ENCODE measurements around the gene CREBBP.
"Not testable (repeated sequence)": the region's sequence is repeated elsewhere in the genome, so short reads cannot be mapped to it uniquely, and the experiment has no call there.

Gene CREBBP

DNA sequence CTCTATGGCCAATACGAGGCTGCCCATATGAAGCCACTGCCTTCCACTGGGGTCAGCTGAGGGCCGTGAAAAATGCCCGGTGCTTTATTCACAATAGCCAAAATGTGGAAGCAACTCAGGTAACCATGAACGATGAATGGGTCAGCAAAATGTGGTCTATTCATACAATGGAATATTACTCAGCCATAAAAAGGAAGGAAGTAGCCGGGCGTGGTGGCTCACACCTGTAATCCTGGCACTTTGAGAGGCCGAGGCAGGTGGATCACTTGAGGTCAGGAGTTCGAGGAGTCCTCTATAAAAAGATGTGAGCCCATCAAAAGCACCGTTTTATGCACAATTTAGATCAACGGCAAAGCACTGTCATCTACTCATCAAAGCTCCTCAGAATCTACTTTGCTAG, 158.0 kb downstream of the CREBBP start:
- in situ Hi-C loops (cut with MboI; ENCODE audit: low sequenced_read_pairs) = no loop called here

DNA sequence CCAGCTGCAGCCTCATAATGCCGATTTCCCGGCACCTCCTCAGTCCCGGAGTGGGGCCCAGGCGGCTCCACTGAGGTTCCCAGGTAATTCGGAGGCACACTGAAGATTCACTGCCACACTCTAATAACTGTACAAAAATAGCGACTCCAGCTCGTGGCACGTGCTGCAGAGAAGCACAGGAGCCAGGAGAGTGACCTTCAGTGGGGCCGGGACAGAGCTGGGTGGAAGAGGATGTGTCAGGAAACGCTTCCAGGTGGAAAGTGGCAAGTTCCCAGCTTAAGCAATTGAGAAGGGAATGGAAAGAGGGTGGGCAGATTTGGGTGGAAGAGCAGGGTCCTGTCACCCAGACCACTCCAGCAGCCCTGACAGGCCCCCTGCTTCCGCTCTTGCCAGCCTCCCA, 160.1 kb downstream of the CREBBP start:
- in situ Hi-C loops (cut with MboI; ENCODE audit: low sequenced_read_pairs) = no loop called here

DNA sequence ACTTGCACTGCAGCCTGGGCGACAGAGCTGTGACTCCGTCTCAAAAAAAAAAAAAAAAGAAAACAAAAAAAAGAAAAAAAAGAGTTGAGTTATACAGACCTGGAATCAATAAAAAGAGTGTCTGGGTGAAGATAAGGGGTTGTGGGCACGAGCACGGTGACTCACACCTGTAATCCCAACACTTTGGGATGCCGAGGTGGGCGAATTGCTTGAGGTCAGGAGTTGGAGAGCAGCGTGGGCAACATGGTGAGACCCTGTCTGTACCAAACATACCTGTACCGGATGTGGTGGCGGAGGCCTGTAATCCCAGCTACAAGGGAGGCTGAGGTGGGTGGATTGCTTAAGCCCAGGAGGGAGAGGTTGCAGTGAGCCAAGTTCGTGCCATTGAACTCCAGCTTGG, 161.9 kb downstream of the CREBBP start:
- in situ Hi-C loops (cut with MboI; ENCODE audit: low sequenced_read_pairs) = no loop called here

DNA sequence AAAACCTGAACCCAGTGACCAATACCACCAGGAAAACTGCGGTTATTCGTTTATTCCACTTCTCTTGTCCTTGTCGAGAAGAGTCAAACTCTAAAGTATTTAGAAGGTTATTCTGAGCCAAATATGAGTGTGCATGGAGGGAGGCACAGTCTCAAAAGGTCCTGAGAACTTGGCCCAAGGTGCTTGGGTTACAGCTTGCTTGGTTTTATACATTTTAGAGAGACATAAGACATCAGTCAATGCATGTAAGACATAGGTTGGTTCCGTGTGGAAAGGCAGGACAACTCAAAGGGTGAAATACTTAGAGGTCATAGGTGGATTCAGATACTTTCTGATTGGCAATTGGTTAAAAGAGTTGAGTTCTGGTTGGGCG, 162.5 kb downstream of the CREBBP start:
- in situ Hi-C loops (cut with MboI; ENCODE audit: low sequenced_read_pairs) = no loop called here

DNA sequence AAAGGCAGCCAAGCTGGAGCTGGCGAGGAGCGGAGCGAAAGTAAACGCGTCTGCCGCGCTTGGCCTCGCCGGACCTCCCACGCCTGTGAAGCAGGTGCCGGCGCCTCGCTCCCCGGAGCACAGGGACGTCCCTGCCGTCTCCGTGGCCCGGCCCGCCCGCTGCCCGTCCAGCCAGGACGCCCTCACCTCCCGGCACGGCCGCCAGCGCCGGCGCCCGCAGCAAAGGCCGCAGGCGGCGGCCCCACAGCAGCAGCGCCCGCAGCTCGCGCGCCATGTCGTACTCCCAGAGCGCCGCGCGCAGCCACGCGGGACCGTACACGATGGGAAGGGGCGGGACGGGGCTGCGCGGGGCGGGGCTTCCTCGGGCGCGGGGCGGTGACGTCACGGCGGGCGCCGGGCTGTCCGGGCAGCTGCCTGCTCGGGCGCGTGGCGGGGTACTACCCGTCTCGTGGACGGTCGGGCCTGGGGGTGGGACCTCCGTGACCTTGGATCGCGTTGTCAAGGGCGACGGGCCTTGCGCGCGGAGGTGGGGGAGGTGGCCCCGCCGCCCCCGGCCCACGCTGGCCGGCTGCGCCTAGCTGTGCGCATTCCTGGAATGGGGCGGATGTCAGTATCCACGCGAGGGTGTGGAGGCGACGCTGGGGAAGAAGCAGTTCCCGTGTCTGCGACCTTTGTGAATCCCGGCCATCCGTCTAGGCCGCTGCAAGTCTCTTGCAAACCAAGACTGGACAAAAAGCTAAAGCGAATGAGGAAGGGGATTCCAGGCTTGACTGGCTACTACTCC, 163.1 kb downstream of the CREBBP start, which contains the start of gene TRAP1:
Gene TRAP1, minus strand, starts transcription at position 290 of the 784 bp plus-strand sequence. Its CDS starts 16 bp downstream, at position 274.
- in situ Hi-C loops (cut with MboI; ENCODE audit: low sequenced_read_pairs) = no loop called here

DNA sequence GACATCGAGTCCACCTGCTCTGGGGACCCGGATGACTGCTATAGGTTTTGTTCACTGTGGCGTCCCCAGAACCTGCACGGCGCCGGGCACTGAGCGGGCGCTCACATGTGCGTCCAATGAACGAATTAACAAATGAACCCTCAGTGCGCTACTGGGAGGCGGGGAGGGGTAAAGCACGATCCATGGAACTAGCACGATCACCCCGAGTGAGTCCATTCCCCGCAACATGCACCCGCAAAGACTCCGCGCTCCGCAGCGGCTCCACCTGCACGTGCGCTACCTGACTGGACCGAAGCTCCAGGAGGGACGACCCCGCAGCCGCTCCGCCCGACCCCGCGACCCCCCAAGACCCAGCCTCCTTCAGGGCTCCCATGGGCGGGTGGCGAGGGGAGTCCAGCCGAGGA, 163.7 kb downstream of the CREBBP start:
- in situ Hi-C loops (cut with MboI; ENCODE audit: low sequenced_read_pairs) = no loop called here

DNA sequence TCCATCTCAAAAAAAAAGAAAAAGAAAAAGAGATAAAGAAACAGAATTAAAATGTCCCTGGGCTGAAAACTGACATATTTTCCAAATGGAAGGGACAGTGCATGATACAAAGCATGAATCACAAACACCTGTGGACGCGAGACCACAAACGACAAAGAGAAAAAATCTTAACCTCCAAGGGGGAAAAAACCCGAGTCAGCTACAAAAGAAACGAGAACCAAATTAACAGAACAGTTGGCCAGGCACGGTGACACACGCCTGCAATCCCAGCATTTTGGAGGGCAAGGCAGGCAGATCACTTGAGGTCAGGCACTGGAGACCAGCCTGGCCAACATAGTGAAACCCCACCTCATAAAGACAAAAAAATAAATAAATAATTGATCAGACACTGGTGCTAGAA, 165.1 kb downstream of the CREBBP start:
- in situ Hi-C loops (cut with MboI; ENCODE audit: low sequenced_read_pairs) = no loop called here

DNA sequence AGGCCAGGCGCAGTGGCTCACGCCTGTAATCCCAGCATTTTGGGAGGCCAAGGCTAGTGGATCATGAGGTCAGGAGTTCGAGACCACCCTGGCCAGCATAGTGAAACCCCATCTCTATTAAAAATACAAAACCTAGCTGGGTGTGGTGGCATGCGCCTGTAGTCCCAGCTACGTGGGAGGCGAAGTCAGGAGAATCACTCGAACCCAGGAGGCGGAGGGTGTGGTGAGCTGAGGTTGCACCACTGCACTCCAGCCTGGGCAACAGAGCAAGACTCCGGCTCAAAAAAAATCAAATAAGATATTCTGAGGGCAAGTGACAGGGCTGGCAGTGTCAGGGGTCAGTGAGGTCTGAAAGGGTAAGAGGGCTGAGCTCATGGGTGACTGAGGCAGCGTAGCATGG, 166.1 kb downstream of the CREBBP start:
- in situ Hi-C loops (cut with MboI; ENCODE audit: low sequenced_read_pairs) = not testable (repeated sequence)

DNA sequence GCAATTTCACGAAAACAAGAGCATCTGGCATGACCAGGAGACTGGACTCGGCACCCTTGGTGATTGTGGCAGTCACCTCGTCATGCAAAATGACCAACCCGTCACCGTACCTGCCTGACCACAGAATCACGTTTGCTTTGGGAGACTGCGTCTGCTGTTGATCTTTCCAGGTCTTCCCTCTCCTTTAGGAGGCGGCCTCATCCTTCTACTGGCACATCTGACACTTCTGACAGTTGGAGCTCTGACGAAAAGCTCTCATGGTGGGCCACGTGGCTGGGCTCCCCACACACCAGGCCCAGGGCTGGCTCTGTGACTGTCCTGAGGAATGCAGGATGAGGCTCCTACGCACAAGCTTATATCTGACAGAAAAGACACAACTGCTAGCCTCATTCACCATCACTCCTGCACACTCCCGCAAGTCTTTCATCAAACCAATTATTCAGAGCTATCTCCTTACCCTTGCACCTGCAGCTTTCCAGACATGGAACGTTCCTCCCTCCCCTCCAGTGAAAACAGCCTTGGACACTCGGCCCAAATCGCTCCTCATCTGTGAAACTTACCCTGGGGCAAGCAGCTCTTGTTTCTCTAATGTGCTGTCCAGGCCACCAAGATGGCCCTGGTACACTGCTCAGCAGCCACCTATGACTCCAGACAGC, 166.8 kb downstream of the CREBBP start:
- in situ Hi-C loops (cut with MboI; ENCODE audit: low sequenced_read_pairs) = no loop called here

DNA sequence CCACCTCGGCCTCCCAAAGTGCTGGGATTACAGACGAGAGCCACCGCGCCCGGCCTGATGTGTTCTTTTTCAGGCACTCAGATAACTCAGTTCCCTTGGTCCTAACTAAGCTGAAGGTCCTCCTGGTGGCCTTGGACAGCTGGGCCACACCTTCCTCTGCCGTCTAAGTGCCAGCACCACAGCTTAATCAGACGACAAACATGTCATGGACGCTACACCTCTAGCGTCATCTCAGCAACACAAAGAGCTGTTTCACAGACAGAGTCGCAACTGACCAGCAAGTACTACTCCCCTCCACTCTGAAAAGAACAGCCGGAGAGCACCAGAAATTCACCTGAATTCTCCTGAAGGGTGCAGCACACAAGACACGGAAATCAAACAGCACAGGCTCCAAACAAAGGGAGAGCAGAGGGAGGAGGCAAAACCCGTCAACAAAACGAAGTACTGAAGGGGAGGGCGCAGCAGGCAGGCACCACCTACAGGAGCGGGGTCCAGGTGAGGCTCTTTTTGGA, 167.6 kb downstream of the CREBBP start:
- in situ Hi-C loops (cut with MboI; ENCODE audit: low sequenced_read_pairs) = no loop called here

DNA sequence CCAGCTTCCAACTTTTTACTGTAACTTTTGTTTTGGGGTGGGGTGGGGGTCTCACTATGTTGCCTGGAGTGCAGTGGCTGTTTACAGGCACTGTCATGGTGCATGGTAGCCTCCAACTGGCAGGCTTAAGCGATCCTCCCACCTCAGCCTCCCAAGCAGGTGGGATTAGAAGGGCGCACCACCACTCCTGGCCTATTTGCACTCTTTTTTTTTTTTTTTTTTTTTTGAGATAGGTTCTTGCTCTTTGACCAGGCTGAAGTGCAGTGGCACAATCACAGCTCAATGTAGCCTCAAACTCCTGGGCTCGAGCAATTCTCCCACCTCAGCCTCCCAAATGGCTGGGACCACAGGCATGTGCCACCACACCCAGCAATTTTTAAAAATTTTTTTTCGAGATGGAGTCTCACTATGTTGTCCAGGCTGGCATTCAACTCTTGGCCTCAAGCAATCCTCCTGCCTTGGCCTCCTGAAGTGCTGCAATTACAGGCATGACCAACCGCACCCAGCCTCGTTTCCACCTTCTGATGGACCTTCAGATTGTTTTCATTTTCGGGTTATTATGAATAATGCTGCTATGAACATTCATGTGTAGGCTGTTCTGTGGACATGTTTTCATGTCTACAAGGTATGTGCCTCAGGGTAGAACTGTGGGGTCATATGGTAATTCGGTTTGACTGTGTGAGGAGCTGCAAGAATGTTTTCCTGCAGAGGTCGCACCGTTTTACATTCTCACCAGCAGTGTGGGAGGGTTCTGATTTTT, 174.1 kb downstream of the CREBBP start:
- in situ Hi-C loops (cut with MboI; ENCODE audit: low sequenced_read_pairs) = no loop called here

DNA sequence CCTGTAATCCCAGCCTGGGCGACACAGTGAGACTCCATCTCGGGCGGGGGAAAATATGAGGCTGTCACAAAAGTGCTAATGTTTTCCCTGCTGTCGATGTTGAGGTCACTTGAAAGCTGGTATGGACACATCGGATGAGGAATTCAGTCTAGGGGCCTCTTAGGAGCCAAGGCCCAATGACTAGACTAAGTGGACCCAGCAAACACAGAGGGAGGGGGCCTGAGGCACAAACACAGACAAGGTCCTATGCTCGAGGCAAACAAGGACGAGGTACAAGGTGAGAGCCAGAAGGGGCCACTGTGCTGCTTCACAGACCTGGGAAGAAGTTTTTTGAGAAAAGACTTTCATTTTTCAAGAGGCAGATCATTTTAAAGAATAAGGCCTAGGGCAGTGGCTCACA, 178.4 kb downstream of the CREBBP start:
- in situ Hi-C loops (cut with MboI; ENCODE audit: low sequenced_read_pairs) = no loop called here

DNA sequence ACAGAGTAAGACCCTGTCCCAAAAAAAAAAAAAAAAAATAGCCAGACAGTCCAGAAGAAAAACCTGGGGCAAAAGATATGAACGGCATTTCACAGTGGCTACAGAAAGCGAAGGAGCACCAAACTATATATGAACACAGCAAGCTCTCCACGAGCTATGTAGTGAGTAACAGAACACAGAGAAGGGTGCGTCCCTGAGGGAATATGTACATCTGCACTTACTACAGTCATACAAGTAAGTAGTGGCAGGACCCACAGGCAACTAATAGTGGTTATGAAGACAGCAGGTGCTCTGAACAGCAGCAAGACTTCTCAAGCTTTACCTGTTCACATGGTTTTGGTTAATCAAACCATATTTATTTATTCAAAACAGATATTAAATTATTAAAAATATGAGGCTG, 179.0 kb downstream of the CREBBP start:
- in situ Hi-C loops (cut with MboI; ENCODE audit: low sequenced_read_pairs) = no loop called here

DNA sequence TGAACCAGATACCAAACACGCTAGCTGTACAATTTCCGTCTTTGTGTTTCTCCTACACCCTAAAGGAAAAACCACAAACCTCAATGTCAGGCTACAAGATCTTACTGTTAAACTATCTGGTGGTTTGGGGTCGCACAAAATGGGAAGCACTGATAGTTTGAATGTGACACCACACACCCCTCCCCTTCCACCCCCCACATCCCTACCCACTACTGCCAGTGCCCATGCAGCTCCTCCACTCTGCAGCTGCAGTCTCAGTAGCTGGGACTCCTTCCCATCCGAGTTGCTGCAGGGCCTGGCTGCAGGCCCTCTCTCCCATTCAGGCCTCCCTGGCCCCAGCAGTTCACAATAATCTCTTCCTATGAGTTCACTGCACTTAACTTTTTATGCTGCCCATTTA, 181.6 kb downstream of the CREBBP start:
- in situ Hi-C loops (cut with MboI; ENCODE audit: low sequenced_read_pairs) = no loop called here

DNA sequence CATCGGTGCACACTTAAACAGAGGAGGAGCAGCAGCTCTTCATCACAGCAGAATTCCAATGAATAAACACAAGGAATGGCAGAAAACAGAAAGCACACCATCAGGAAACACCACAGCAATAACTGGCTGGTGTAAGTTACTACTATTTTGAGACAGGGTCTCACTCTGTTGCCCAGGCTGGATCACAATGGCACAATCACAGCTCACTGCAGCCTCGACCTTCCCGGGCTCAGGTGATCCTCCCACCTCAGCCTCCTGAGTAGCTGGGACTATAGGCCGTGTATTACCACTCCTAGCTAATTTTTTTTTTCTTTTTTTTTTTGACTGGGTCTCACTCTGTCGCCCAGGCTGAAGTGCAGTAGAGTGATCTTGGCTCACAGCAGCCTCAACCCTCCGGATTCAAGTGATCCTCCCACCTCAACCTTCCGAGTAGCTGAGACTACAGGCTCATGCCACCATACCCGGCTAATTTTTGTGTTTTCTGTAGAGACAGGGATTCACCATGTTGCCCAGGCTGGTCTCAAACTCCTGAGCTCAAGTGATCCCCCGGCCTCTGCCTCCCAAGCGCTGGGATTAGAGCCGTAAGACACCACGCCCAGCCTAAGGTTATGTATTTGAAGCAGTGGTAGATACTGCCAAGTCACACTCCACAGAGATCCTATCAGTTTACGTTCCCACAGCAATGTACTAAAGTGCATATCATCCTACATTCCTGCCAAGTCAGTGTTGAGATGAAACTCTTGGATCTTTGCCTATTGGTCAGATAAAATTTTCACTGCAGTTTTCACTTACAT, 183.9 kb downstream of the CREBBP start:
- in situ Hi-C loops (cut with MboI; ENCODE audit: low sequenced_read_pairs) = no loop called here

DNA sequence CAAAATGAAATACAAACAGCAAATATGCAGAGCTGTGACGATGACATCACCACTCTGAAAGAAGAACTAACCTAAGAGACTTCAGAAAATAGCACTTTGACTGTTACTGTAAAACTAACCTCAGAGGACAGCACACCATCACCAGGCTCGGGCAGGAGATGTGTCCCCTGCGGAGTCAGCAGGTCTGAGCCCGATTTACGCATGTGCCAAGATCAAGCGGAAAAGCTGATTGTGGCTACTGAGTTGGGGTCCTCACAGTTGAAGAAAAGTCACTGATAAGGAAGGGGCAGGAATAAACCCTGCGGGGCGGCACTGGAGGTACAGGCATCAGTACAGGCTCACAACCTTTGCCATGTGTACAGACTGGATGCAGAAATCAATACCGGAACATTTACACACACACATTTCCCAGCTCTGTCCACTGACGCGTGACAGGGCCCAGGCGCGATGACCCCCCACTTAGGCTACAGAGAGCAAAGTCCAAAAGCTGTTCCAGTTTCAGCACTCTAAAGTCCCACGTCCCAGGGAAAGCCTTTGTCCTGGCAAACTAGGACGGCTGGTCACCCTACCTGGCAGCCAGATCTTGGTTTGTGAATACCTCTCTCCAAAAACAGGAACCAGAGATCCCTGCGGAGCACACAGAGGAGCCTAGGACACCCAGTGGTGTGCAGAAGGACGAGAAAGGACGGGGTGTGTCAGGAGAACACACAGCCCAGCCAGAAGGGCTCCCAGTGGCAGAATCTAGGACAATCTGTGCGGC, 184.7 kb downstream of the CREBBP start:
- in situ Hi-C loops (cut with MboI; ENCODE audit: low sequenced_read_pairs) = no loop called here

DNA sequence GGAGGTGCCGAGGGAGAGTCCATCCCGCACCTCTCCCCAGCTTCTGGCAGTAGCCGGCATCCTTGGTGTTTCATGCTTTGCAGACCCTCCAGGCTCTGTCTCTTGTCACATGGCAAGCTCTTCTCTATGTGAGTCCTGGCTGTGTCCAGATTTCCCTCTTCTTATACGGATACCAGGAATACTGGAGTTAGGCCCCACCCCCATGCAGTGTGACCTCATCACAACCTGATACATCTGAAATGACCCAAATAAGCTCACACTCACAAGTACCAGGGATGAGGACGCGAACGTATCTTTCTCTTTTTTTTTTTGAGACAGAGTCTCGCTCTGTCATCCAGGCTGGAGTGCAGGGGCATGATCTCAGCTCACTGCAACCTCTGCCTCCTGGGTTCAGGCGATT, 186.5 kb downstream of the CREBBP start:
- in situ Hi-C loops (cut with MboI; ENCODE audit: low sequenced_read_pairs) = no loop called here

DNA sequence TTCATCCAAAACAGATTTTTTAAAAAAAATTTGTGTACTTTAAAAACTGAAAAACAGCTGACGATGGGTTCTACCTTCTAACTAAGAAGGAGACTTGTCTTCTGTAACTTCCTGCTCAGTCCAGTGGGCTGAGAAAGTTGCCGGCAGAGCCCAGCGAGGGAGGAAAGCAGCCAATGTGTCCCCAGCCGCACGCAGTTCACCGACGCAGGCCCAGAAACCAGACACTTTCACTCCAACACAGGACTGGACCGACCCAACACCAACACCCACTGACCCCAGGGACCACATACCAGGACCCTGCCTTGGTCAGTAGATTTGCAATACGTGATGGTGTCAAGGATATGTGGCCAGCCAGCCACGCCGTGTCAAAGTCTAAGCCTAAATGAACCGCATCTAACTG, 188.8 kb downstream of the CREBBP start:
- in situ Hi-C loops (cut with MboI; ENCODE audit: low sequenced_read_pairs) = no loop called here

DNA sequence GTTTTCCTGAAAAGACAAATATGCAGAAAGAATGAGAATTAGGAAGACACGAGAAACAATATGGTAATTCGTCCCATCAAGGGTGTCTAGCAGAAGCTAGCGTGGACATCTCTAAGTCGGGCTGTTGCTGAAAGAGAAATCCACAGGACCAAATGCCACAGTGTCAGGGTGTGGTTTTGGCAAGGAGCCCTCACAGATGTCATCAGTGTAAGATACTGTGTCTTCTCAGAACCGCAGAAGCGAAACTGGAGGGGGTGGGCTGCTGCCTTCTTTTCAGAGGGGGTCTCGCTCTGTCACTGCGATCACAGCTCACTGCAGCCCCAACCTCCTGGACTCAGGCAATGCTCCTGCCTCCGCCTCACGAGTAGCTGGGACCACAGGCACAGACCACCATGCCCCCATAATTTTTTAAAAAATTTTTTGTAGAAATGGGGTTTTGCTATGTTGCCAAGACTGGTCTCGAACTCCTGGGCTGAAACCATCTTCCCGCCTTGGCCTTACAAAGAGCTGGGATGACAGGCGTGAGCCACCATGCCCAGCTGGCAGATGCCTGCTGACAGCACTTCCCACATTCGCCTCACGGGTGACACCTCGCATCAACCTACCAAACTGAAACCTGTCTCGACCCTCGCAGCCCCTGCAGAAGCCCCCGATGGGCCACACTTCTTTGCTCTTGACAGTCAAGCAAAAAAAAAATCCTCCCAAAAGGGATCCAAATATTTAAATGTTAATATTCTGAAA, 189.4 kb downstream of the CREBBP start:
- in situ Hi-C loops (cut with MboI; ENCODE audit: low sequenced_read_pairs) = no loop called here
